H1 (cell line): ENCODE data around the gene XPO6. TPM values are rescaled to one million over a fixed set of nuclear protein-coding genes. Genes with fewer than 3 reads are reported as not detected.

Experiments
- EZH2 ChIP-seq: fragments of 200-600 bp; sonication (generic); IDR thresholded peaks from 2 replicates; pipeline ENCODE4 v1.7.1; 2012; ENCODE audit warnings: low read depth, mild to moderate bottlenecking, moderate library complexity, low read length, inconsistent platforms; ENCODE audit not compliant: severe bottlenecking
- KDM4A ChIP-seq: IDR thresholded peaks from one replicate; pipeline ENCODE4 v1.7.1; 2012; ENCODE audit warnings: low read depth, mild to moderate bottlenecking, moderate library complexity, low read length, inconsistent platforms; ENCODE audit not compliant: severe bottlenecking
- NANOG ChIP-seq: IDR thresholded peaks from 2 replicates; pipeline ENCODE4 v1.6.1; 2011; ENCODE audit warnings: low read length, low read depth, mild to moderate bottlenecking, inconsistent platforms; ENCODE audit not compliant: insufficient read depth, poor library complexity, severe bottlenecking
- RBBP5 ChIP-seq: IDR thresholded peaks from 2 replicates; pipeline ENCODE4 v1.7.1; 2012; ENCODE audit warnings: low read depth, mild to moderate bottlenecking, inconsistent platforms, low read length, moderate library complexity, borderline replicate concordance
- SUZ12 ChIP-seq: fragments of 200-600 bp; sonication (generic); IDR thresholded peaks from 2 replicates; pipeline ENCODE4 v1.6.1; 2012; ENCODE audit warnings: mild to moderate bottlenecking, inconsistent platforms, low read length, moderate library complexity, mixed read lengths
- YY1 ChIP-seq: IDR thresholded peaks from 2 replicates; pipeline ENCODE4 v1.6.1; 2011; ENCODE audit warnings: low read depth, mild to moderate bottlenecking, low read length
- polyA plus RNA-seq, 7 experiments: library from polyadenylated mRNA; depleted of rRNA in 3 of 7; stranded (reverse) in 5 of 7; unstranded in 2 of 7; fragments of >200 nt in 5 of 7; fragments of 200-250 nt in 2 of 7; gene quantifications; 1 replicate in 5 of 7; 2 replicates in 1 of 7; 4 replicates in 1 of 7; pipeline versions ENCODE4 v1.2.1 to v1.2.3, GENCODE V29; 2011 to 2013; ENCODE audit warnings: missing spikeins in 2 of 7, mixed read lengths in 2 of 7
- total RNA-seq: library from RNA; stranded (reverse); fragmentation: NEBNext Ultra II Directional; extraction: Animal tissue kit (Norgen Biotek cat#: 25700); gene quantifications from 2 replicates; pipeline ENCODE4 v1.2.1, GENCODE V29; 2021

XPO6 gene
- total and polyA plus RNA-seq, 2 of the 8 experiments (the other 6 are each of a cell fraction or from before 2014, with no cell fraction given), result 152 to 254 TPM

- TF ChIP-seq KDM4A, result no peak
- TF ChIP-seq NANOG, result no peak
- TF ChIP-seq YY1, result no peak
- TF ChIP-seq SUZ12, result no peak
- TF ChIP-seq EZH2, result no peak
- TF ChIP-seq RBBP5, result no peak
These were observed 53.6 kb downstream of the XPO6 start (continued) for GRCh38 chr16:28158136-28158535.
